ENCODE measurements around the gene ARRDC4. TPM values are rescaled to one million over a fixed set of nuclear protein-coding genes. Genes with fewer than 3 reads are reported as not detected.

Gene ARRDC4
- total and polyA plus RNA-seq, 2 of the 4 experiments (the other 2 are of a cell fraction), result 5.3 to 9.1 TPM

- no peak overlapping the region for H3K9ac ChIP-seq (ENCODE audit: low read depth, low read length)
- ATAC-seq (ENCODE audit: low read depth), result no peak
- BruUV-seq (replicated peaks), result no TSS peak
Measured at GRCh38 chr15:97966246-97966645, 5.7 kb downstream of the ARRDC4 start.

More at GRCh38 chr15:97966246-97966645, 5.7 kb downstream of the ARRDC4 start:
- ChIA-PET CTCF (no interaction called here), POLR2A (ENCODE audit: unreplicated experiment) (no interaction called here)
- Histone ChIP-seq H3K4ac (ENCODE audit: low read depth, low read length) (no peak overlapping the region), H3K79me1 (ENCODE audit: low read depth in 1 of 2, low read length in 2 of 2) (peaks cover 0 to 12% of the 10 kb centered on the region in 2 experiments; a peak in 2 of 4 replicates), H3K14ac (replicated peaks; ENCODE audit: low read depth, low read length) (no peak overlapping the region), H2AK9ac (replicated peaks; ENCODE audit: low read depth, low read length, poor library complexity) (no peak overlapping the region), H2BK120ac (ENCODE audit: low read depth, low read length) (no peak overlapping the region), H2AK5ac (ENCODE audit: low read depth, low read length) (no peak overlapping the region), H3K27ac (ENCODE audit: insufficient read depth, low read length) (no peak overlapping the region), H4K8ac (ENCODE audit: low read depth in 2 of 2, low read length in 2 of 2) (no peak overlapping the region), H2BK15ac (ENCODE audit: low read depth, low read length) (no peak overlapping the region), H2AFZ (replicated peaks; ENCODE audit: low read length, poor library complexity) (no peak overlapping the region), H4K20me1 (ENCODE audit: insufficient read depth, low read length) (no peaks in the 10 kb centered on the region), H3K9me3 (ENCODE audit: control insufficient read depth, insufficient read depth, low read length) (no peaks in the 10 kb centered on the region), H3K18ac (ENCODE audit: low read depth, low read length) (no peak overlapping the region; the same call in 1 of the 2 replicates), H3K9me1 (ENCODE audit: insufficient read depth, low read length) (no peaks in the 10 kb centered on the region), H3K56ac (ENCODE audit: extremely low read depth, insufficient read depth, low read length) (no peak overlapping the region), H3K4me3 (ENCODE audit: insufficient read depth, low read depth, low read length) (no peak overlapping the region), H4K91ac (ENCODE audit: insufficient read depth, low read depth, low read length) (no peak overlapping the region), H3K23ac (ENCODE audit: low read depth, low read length) (no peak overlapping the region), H2BK5ac (ENCODE audit: low read depth, low read length, poor library complexity, severe bottlenecking) (peak overlapping the region; percentile 55), H3K4me1 (ENCODE audit: control insufficient read depth, insufficient read depth, low read length) (peaks cover 13% of the 10 kb centered on the region), H4K5ac (ENCODE audit: low read depth, low read length) (no peak overlapping the region), H3K27me3 (ENCODE audit: control insufficient read depth, insufficient read depth, low read length) (no peaks in the 10 kb centered on the region), H2BK20ac (ENCODE audit: low read depth, low read length) (no peak overlapping the region), H3K4me2 (ENCODE audit: low read depth, low read length) (no peak overlapping the region), H3K36me3 (ENCODE audit: control insufficient read depth, insufficient read depth, low read length) (peaks cover 5% of the 10 kb centered on the region)
- DNase-seq, result no peak
- dilution Hi-C loops (cut with HindIII; ENCODE audit: low sequenced_read_pairs, unreplicated experiment), result no loop called here
- intact Hi-C loops (cut with micrococcal nuclease), result no loop called here
- no CpG with 5 or more reads among the region's 2 CpGs for WGBS, 2 experiments (ENCODE audit: extremely low coverage in 2 of 2, insufficient read length in 1 of 2)
- in situ Hi-C loops (cut with MboI; ENCODE audit: low sequenced_read_pairs), result no loop called here
- no peak for TF ChIP-seq NFE2L2 (IDR thresholded peaks at IDR 0.05; ENCODE audit: low read depth, low read length)
- TF ChIP-seq POLR2A (IDR thresholded peaks at IDR 0.05; ENCODE audit: low read depth, low read length), result no peak
- no peak for TF ChIP-seq BHLHE40 (IDR thresholded peaks at IDR 0.05; ENCODE audit: low read depth, low read length)

Measured in IMR-90 (cell line).